Measurements from ENCODE around the gene MICAL3. TPM values are rescaled to one million over a fixed set of nuclear protein-coding genes. Genes with fewer than 3 reads are reported as not detected.

The MICAL3 gene
- total and polyA plus RNA-seq, 9 of the 15 experiments (the other 6 are each of a cell fraction or from before 2014, with no cell fraction given): 0.53 to 32.1 (median 12.3) TPM

GRCh38 chr22:17916226-17916889 lies 108.0 kb downstream of the MICAL3 start (continued):
- TF ChIP-seq PKNOX1 (IDR thresholded peaks at IDR 0.05) (peak; percentile 75), SAFB (IDR thresholded peaks at IDR 0.05; ENCODE audit: borderline replicate concordance, low read depth, low read length) (no peak), ZNF609 (CRISPR knock-in tag; IDR thresholded peaks at IDR 0.05; ENCODE audit: borderline replicate concordance) (no peak), WHSC1 (IDR thresholded peaks at IDR 0.05; ENCODE audit: low read length) (no peak), TEAD4 (IDR thresholded peaks at IDR 0.05; ENCODE audit: low read length) (peak; percentile 5; the same call in 1 of the 2 replicates), TEAD4 (CRISPR knock-in tag; IDR thresholded peaks at IDR 0.05; ENCODE audit: borderline replicate concordance) (no peak), GTF2E2 (tag; IDR thresholded peaks at IDR 0.05) (no peak), ZFPM2 (CRISPR knock-in tag; IDR thresholded peaks at IDR 0.05) (no peak), MCM5 (IDR thresholded peaks at IDR 0.05; ENCODE audit: low read depth) (no peak), TAF15 (IDR thresholded peaks at IDR 0.05; ENCODE audit: low read depth, low read length) (no peak), GATAD2A (IDR thresholded peaks at IDR 0.05) (peak; percentile 73; the same call in 1 of the 2 replicates), ZNF174 (CRISPR knock-in tag; IDR thresholded peaks at IDR 0.05) (no peak), CAMTA2 (CRISPR knock-in tag; conservative IDR thresholded peaks at IDR 0.05) (no peak), ZFP36 (IDR thresholded peaks at IDR 0.05; ENCODE audit: low read depth, low read length, partially characterized antibody) (no peak), MAZ (CRISPR knock-in tag; conservative IDR thresholded peaks at IDR 0.05 in 1 of 2, IDR thresholded peaks at IDR 0.05 in 1 of 2) (peak in 1 of 2 experiments; percentile 37; a peak in 1 of 4 replicates), FOXP1 (CRISPR knock-in tag; IDR thresholded peaks at IDR 0.05) (no peak), PTTG1 (tag; IDR thresholded peaks at IDR 0.05; ENCODE audit: low read depth) (no peak), MEIS2 (IDR thresholded peaks at IDR 0.05; ENCODE audit: partially characterized antibody) (peak; percentile 96), MBD2 (IDR thresholded peaks at IDR 0.05; ENCODE audit: borderline replicate concordance, low read depth) (no peak), SREBF1 (IDR thresholded peaks at IDR 0.05; ENCODE audit: borderline replicate concordance, low read depth, low read length) (no peak), NONO (IDR thresholded peaks at IDR 0.05; ENCODE audit: low read depth in 2 of 2, low read length in 1 of 2) (no peak), ZNF311 (CRISPR knock-in tag; IDR thresholded peaks at IDR 0.05) (no peak)
- TF ChIP-seq, protein P1, sequence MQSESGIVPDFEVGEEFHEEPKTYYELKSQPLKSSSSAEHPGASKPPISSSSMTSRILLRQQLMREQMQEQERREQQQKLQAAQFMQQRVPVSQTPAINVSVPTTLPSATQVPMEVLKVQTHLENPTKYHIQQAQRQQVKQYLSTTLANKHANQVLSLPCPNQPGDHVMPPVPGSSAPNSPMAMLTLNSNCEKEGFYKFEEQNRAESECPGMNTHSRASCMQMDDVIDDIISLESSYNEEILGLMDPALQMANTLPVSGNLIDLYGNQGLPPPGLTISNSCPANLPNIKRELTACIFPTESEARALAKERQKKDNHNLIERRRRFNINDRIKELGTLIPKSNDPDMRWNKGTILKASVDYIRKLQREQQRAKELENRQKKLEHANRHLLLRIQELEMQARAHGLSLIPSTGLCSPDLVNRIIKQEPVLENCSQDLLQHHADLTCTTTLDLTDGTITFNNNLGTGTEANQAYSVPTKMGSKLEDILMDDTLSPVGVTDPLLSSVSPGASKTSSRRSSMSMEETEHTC (IDR thresholded peaks at IDR 0.05): no peak

Data from K562 (cell line).